Measurements from ENCODE around the gene NSMF. TPM values are rescaled to one million over a fixed set of nuclear protein-coding genes. Genes with fewer than 3 reads are reported as not detected.
A peak's percentile ranks its signal among the peaks of the same experiment; 100 is the strongest.

NSMF gene
- polyA plus RNA-seq, 1 donor from 2014 or later, result 3.4 TPM

DNA sequence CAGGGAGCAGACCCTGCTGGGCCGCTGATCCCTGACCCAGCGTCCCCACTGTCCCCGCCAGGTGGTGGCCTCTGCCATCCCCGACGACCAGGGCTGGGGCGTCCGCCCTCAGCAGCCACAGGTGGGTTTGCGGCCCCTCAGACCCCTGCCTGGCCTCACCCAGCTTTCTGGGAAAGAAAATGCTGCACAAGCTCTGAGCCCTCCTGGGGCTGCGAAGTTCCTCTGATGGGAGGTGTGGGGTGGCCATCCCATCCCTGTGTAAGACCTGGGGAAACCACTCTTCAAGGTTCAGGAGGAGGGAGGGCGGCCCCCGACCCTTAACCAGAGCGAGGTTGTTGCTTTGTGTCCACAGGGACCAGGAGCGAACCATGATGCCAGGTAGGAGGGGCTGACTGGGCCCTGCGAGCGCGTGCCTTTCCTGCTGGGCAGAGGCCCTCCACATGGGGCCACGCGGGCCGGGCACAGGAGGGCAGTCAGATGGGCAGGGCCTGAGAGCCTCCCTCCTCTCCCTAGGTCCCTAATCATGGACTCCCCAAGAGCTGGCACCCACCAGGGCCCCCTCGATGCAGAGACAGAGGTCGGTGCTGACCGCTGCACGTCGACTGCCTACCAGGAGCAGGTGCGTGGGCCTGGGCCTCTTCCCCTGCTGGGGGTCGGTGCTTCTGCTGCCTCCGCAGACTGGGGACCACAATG is 28.3 kb downstream of the NSMF start:
- Mint-ChIP-seq H3K9me3 (no peaks in the 10 kb centered on the region), H3K4me3 (peak overlapping the region in 1 of 4 donors; percentile 63), H3K27ac (no peak overlapping the region), H3K4me1 (peaks cover 0 to 2% (median 0%) of the 10 kb centered on the region in 3 donors), H3K36me3 (no peaks in the 10 kb centered on the region), H3K27me3 (peaks cover 4% of the 10 kb centered on the region)

DNA sequence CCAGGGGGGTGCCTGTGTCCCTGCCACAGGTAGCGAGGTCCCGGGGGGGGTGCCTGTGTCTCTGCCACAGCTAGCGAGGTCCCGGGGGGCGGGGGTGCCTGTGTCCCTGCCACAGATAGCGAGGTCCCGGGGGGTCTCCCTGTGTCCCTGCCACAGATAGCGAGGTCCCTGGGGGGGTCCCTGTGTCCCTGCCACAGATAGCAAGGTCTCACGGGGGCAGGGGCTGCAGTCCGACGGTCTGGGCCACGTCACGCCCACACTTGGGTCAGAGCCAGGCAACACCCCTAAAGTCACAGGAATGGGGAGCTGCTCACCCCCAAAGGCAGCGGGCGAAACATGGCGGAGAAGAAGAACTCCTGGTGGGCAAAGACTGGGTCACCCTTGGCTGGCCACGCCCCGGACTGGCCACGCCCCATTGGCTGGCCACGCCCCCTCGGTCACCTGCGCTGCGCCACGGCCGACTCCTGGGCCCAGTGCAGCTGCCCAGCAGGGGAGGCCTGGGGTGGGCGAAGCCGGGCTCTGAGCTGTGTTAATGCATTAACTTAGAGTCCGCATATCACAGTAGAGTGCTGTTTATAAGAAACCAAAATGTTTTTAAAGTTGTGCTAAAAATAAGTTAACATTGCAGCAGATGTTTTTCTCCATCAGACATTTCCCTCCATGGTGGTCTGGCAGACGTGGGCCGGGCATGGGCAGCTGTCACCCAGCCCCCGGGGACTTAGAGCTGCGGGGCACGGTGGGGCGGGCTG is 29.0 kb downstream of the NSMF start:
- H3K27ac Mint-ChIP-seq, result no peak overlapping the region
- peak overlapping the region in 2 of 4 donors; percentile 43 to 63 for H3K4me3 Mint-ChIP-seq
- H3K4me1 Mint-ChIP-seq, result peaks cover 0 to 2% (median 0%) of the 10 kb centered on the region in 3 donors
- H3K36me3 Mint-ChIP-seq, result no peaks in the 10 kb centered on the region
- H3K9me3 Mint-ChIP-seq, result no peaks in the 10 kb centered on the region
- H3K27me3 Mint-ChIP-seq, result peaks cover 4% of the 10 kb centered on the region

DNA sequence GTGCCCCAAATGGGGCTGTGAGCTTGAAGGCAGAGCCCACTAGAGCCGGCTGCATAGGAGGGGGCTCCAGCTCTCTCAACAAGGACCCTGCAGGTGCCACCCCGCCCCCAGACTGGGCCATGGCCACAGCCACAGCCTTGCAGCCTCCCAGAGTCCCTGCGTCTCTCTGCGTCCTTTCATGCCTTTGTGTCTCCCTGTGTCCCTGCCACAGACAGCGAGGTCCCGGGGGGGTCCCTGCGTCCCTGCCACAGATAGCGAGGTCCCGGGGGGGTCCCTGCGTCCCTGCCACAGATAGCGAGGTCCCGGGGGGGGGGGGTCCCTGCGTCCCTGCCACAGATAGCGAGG is 29.6 kb downstream of the NSMF start:
- Mint-ChIP-seq H3K9me3 (no peaks in the 10 kb centered on the region), H3K4me3 (peak overlapping the region in 3 of 4 donors; percentile 49 to 65 (median 58)), H3K27ac (no peak overlapping the region), H3K4me1 (peaks cover 3 to 7% (median 6%) of the 10 kb centered on the region in 3 donors), H3K27me3 (peaks cover 4% of the 10 kb centered on the region), H3K36me3 (no peaks in the 10 kb centered on the region)

DNA sequence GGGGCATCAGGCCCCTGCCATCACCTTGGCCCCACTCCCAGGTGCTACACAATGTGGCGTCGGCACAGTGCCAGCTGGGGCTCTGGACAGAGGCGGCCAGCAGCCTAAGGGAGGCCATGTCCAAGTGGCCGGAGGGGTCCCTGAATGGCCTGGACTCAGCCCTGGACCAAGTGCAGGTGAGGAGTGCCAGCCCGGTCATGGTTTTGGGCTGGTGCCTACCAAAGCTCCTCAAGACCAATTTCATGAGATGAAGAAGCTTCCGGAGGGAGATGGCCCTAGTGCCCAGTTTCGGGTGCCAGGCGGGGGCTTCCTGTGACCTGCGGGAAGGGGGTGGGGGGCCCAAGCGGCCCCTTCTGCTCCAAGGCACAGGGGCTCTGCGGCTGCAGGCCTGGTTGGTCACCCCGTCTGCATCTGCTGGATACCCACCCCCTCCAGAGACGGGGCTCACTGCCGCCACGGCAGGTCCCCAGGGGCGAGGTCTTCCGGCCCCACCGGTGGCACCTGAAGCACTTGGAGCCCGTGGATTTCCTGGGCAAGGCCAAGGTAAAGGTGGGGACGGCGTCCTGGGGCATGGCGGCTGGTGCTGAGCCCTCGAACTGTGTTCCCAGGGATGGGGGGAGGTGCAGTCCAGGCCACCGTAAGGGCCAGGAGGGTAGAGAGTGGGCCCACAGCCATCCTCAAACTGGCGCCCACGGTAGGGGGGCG is 30.1 kb downstream of the NSMF start:
- H3K4me1 Mint-ChIP-seq, result peaks cover 5 to 9% (median 9%) of the 10 kb centered on the region in 3 donors
- no peaks in the 10 kb centered on the region for H3K36me3 Mint-ChIP-seq
- no peaks in the 10 kb centered on the region for H3K9me3 Mint-ChIP-seq
- H3K4me3 Mint-ChIP-seq, result peak overlapping the region in 3 of 4 donors; percentile 58 to 75 (median 65)
- peaks cover 4% of the 10 kb centered on the region for H3K27me3 Mint-ChIP-seq
- no peak overlapping the region for H3K27ac Mint-ChIP-seq

DNA sequence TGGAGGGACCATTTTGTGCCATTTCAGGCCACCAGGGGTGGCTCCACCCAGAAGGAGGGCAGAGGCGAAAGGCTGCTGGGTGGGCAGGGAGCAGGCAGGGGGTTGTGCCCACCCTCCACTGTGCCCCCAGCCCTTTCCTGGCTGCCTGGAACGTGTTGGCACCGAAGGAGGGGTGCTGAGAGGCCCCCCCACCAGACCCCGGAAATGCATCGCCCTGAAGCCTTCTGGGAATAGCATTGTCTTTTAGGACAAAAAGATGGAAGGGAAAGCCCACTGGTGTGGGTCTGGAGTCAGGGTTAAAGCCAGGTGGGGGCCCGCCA is 30.9 kb downstream of the NSMF start:
- no peak overlapping the region for H3K27ac Mint-ChIP-seq

DNA sequence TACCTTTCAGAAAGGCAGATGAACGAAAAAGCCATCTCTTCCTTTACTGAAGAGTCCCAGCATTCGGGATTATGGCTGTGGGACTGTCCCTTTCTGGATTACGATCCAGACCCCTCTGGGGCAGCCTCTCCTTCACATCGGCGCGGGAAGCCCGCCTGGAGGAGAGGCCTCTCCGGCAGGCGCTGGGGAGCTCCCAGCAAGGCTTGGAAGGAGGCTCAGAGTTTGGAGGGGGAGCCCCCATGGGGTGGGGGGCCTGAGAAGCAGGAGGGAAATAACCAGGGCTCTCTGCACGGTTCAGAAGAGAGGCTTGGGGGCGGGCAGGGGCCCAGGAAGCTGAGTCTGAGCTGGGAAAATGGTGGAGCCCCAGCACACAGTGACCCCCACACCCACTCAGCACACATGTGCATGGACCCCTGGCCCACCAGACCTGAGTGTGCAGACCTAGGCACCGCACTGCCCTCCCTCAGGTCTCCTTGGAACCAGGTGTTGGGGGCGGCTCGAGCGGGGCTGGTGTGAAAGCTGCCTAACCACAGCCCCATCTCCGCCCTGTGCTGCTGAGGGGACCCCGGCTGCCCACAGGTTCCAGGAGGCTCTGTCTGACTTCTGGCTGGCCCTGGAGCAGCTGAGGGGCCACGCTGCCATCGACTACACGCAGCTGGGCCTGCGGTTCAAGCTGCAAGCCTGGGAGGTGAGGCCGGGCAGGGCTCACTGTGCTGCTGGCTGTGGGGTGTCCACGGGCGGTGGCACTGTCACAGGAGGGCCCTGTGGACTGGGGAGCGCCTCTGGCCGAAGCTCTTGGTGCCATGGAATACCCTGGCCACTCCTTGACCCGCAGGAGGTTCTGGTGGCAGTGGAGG is 31.5 kb downstream of the NSMF start:
- H3K4me3 Mint-ChIP-seq, result peak overlapping the region in 1 of 4 donors; percentile 43
- no peaks in the 10 kb centered on the region for H3K36me3 Mint-ChIP-seq
- no peaks in the 10 kb centered on the region for H3K9me3 Mint-ChIP-seq
- peaks cover 4% of the 10 kb centered on the region for H3K27me3 Mint-ChIP-seq
- H3K27ac Mint-ChIP-seq, result peak overlapping the region in 1 of 3 donors; percentile 3
- H3K4me1 Mint-ChIP-seq, result peaks cover 5 to 9% (median 9%) of the 10 kb centered on the region in 3 donors

More for the DNA sequence above, 30.9 kb downstream of the NSMF start:
- Mint-ChIP-seq H3K4me3 (peak overlapping the region in 2 of 4 donors; percentile 43 to 45), H3K27me3 (peaks cover 4% of the 10 kb centered on the region), H3K9me3 (no peaks in the 10 kb centered on the region), H3K4me1 (peaks cover 5 to 9% (median 9%) of the 10 kb centered on the region in 3 donors), H3K36me3 (no peaks in the 10 kb centered on the region)

DNA sequence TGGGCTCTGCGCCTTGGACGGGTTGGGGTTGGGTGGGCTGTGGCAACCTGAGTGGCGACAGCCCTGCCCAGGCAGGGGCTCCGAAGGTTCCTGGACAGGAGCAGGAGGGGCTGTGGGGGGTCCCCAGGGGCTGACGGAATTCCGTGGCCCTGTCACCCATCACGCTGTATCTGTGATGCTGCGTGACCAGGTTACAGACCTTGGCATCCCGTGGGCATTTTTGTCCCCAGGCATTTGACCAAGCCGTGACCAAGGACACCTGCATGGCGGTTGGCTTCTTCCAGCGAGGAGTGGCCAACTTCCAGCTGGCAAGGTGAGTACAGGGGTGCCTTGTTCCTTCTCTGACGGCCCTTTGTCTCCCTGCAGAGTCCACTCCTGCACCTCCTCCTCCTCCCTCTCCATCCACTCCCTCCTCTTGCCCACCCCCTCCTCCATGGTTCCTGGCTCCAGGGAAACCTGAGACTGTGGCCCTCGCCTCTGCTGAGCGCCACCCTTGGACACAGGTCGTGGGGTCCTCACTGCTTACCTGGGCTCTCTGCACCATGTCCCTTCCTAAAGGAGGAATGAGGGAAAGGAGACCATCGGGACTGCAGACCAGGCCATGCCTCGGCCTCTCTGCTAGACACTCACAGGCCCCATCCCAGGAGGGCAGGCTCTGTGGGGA is 33.0 kb downstream of the NSMF start:
- Mint-ChIP-seq H3K4me1 (peaks cover 5 to 15% (median 14%) of the 10 kb centered on the region in 3 donors), H3K27me3 (peaks cover 4% of the 10 kb centered on the region), H3K36me3 (no peaks in the 10 kb centered on the region), H3K4me3 (no peak overlapping the region), H3K27ac (peak overlapping the region in 1 of 3 donors; percentile 28), H3K9me3 (no peaks in the 10 kb centered on the region)

DNA sequence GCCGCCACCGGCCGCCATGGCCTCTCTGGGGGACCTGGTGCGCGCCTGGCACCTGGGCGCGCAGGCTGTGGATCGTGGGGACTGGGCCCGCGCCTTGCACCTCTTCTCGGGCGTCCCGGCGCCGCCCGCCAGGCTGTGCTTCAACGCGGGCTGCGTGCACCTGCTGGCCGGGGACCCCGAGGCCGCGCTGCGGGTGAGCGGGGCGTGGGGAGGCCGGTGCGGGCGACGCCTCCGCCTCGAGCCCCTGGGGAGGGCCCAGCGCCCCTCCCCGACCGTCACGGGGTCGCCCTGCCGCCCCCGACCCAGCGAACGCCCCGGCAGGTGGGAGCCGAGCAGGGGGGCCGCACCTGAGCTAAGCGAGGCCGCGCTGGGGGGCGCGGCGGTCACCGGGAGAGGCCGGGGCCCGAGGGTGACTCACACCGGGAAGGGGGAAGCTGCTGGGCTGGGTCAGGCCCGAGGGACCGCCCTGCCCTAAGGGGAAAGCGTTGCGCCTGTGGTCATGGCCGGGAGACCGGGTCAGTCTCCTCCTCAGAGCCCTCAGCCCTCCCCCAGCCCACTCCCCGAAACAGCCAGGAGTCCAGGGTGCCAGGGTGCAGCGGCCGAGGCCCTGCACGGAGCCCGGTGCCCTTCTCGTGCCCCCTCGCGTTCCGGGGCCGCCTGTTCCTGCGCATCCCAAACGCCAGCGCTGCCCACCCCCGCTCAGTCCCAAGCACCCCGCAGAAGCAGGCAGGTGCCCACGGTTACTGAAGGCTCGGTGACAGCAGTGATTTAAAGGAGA is 35.4 kb downstream of the NSMF start:
- Mint-ChIP-seq H3K4me1 (peaks cover 5 to 15% (median 12%) of the 10 kb centered on the region in 3 donors), H3K4me3 (peak overlapping the region in 3 of 4 donors; percentile 55 to 90 (median 63)), H3K27me3 (peaks cover under 1% of the 10 kb centered on the region), H3K36me3 (no peaks in the 10 kb centered on the region), H3K9me3 (no peaks in the 10 kb centered on the region), H3K27ac (peak overlapping the region in 1 of 3 donors; percentile 89)

DNA sequence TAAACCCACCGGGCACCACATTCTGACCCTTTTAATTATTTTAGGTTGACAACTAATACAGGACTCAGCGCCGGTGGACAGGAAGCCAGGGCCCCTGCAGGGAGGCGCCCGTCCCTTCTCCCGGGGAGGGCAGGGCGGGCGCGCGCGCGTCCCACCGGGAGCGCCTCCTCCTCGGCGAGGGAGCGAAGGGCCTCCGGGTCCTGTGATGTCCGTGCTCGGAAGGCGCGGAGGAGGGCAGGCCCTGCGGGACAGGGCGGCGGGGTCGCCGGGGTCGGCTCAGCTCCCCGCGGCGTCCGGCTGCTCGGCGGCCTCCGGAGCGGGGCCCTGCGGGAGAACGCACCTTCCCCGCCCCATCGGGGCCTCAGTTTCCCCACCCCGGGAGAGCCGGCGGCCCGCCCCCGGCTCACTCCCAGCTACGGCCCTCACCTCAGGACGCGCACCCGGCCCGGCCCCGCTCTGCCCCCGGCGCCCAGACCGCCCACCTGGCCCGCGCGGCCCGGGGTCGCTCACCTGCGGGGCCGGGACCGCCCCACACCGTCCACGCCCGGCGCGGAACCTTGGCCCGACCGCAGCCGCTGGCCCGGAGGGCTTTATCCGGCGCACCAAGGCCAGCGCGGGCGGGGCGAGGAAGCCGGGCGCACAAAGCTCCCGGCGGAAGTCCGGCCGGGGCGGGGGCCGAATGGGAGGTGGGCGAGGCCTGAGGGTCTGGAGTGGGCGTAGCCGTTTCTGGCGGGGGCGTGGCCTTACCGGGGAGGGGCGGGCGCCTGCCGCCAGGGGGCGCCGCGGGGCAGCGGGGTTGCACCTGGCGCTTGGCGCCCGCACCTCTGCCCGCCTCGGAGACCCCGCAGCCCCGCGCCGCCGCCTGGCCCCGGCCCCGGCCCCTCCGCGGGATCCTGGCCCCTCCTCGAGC is 36.3 kb downstream of the NSMF start, which contains the start of the genes EXD3 and NOXA1:
TSS of gene EXD3 (minus strand) at position 559 of the 910 bp plus-strand sequence. CDS start 27,805 bp downstream, outside the sequence.
TSS of gene NOXA1 (plus strand) at position 790 of the 910 bp plus-strand sequence. CDS start 137 bp downstream, outside the sequence.
- Mint-ChIP-seq H3K4me3 (peak within 1 kb of the TSS; percentile 80 to 90 (median 85)), H3K4me1 (peaks cover 5 to 15% (median 12%) of the 10 kb centered on the region in 3 donors), H3K27ac (peak within 1 kb of the TSS; percentile 19 to 89 (median 83)), H3K36me3 (no peaks in the 10 kb centered on the region), H3K27me3 (no peaks in the 10 kb centered on the region), H3K9me3 (no peaks in the 10 kb centered on the region)

DNA sequence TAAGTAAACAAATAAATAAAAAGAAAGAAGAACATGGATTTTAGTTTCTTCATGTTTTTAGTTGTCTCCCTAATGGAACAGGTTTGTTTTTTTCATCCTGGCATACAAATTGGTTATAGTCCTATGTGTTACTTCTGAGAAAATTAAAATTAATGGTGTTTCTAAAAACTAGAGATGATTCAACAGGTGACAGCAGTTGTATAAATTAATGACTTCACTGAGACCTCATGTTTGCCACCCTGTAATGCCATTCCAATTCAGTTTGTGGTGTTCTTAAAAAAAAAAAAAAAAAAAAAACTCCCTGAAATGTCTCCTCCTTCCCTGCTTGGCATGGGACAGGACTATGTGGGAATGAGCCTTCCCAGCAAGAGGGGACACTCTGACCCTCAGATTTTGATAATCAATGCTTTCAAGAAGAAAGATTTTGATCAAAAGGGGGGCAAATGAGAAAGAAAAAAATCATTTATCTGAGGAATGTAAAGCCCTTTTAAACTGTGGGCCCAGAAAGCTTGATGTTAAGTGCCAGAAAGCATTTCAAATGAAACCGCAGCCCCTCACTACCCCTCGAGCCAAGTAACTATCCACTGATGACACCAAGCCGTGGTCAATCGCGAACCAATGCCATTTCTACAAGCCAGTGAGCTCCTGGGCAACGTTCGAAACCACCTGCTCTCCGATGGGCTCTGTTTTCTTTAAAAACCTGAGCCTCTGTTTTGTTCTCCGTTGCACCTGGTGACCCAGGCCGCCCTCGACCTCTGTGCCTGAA is 37.1 kb downstream of the NSMF start:
- Mint-ChIP-seq H3K4me1 (peaks cover 5 to 15% (median 12%) of the 10 kb centered on the region in 3 donors), H3K36me3 (no peaks in the 10 kb centered on the region), H3K27me3 (no peaks in the 10 kb centered on the region), H3K4me3 (peak overlapping the region; percentile 61 to 89 (median 80)), H3K9me3 (no peaks in the 10 kb centered on the region), H3K27ac (peak overlapping the region in 2 of 3 donors; percentile 19 to 59)

DNA sequence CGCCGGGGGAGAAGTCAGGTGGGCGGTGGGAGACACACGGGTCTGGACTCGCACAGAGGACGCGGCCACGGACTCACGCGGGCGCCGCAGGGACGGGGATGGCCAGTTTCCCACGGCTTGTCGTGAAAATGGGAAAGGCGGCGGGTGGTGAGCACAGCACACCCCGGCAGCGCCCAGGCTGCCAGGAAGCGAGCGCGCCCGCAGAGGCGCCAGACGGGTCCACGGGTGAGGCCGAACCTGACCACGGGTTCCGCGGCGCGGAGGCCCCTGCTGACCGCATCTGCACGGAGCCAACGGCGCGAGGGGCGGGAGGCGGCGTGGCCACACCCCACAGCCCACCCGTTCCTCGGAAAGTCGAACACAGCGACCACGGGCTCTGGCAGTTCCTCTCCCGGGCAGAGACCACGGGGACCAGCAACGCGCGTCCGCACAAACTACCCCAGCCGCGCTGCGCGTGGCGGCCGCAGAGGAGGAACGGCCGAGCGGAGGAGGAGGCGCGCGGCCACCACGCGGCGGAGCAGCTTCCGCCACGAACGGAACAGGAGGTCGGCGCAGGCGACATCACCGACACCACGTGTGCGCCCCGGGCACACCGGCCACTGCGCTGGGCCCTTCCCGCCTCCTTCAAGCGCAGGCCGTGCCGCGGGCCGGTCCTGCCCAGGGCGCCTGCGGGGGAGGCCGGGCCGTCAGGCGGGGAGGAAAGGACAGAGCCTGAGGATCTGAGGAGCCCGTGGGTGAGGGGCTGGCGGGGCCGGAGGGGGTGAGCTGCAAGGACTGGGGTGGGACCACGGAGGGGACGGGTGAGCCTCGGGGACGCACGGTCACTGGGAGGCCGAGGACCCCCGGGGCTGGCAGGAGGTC is 41.7 kb downstream of the NSMF start:
- H3K27ac Mint-ChIP-seq, result no peak overlapping the region
- H3K27me3 Mint-ChIP-seq, result no peaks in the 10 kb centered on the region
- peaks cover 2% of the 10 kb centered on the region for H3K36me3 Mint-ChIP-seq
- H3K9me3 Mint-ChIP-seq, result no peaks in the 10 kb centered on the region
- H3K4me1 Mint-ChIP-seq, result peaks cover 3 to 10% (median 5%) of the 10 kb centered on the region in 3 donors
- H3K4me3 Mint-ChIP-seq, result peak overlapping the region; percentile 32 to 83 (median 68)
